Left forelimb (tissue), 1 donor: ENCODE results near the gene SNX21.
"Not testable (repeated sequence)": the region's sequence is repeated elsewhere in the genome, so short reads cannot be mapped to it uniquely, and the experiment has no call there.

Source experiments
- DNase-seq: peaks from one replicate; pipeline ENCODE4 v3.0.0-alpha.2; 2018; ENCODE audit warnings: low spot score

The SNX21 gene

DNA sequence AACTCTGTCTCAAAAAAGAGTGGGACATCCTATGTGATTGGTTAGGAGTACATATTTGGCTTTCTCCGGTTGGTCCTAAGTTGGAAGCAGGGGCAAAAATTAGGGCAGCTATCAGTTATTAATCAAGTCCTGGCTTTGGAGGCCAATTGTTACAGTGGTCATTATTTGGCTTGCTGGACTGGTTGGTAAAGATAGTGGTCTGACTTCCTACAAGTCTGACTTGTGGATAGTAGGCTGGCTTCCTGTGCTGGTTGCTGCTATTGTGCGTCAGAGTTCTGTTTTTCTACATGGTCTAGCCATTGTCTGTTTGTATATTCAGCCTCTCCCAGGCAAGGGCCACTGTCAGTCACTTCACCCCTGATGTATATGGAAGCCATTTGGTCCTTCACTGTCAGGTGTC, 16.6 kb downstream of the SNX21 start:
- no peak for DNase-seq

DNA sequence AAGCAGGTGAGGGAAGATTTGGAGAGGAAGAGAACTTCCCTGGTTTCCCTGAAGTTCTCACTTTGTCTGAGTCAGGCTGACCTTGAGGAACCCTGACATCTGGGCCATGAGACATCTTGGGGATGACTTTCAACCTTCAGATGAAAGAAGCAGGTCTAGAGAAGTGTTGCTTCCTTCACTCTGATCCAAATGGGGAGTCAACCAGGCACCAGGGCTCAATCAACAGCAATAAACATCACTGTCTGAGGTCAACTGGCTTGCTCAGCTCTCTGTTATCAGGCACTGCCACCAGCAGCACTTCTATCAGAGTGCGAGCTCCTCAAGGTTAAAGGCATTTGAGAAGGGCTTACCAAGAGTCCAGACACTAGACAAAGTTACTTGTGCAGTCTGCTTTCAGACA, 17.3 kb downstream of the SNX21 start:
- DNase-seq, result no peak

DNA sequence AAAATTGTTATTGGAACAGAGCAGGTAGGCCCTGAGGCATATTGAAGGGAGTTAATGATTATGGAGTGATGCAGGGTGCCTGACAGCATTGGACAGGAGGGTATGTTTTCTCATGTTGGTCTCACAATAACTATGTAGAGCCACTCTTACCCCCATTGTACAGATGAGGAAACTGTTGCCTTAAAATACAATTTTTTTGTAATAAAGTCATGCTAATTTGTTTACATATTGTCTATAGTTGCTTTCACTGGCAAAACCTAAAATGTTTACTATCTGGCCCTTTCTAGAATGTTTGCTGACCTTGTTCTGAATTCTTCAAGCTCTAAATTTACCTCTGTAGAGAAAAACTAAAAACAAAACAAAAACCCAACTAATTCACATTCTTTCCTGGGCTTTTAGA, 17.9 kb downstream of the SNX21 start:
- DNase-seq, result no peak

DNA sequence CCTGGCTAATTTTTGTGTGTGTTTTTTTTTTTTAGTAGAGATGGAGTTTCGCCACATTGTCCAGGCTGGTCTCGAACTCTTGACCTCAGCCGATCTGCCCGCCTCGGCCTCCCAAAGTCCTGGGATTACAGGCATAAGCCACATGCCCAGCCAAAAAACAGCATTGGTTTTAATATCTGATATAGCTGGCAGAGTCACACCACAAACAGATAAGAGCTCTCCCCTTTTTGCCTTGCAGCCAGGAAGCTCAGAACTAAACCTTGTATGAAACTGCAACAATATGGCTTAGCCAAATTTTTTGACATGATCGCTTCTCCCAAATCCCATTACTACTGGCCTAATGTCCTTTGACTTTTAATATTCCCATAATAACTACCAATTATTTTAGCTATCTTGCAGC, 18.7 kb downstream of the SNX21 start:
- DNase-seq, result no peak

DNA sequence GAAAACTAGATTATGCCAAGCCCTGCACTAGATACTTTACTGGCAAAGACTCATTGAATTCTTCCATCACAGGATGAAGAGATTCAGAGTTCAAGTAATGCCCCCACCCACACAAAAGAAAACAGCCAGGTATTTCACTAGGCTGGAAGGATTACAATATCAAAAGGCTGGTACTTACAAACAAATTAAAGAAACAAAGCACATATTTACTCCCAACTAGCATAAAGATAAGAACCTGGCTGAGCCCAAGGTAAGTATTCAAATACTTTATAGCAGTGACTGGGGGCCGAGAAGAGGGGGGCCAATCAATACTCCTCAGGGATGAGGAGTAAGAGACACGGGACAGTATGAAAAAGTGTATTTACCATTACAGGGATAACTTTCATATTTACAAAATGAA, 19.9 kb downstream of the SNX21 start:
- no peak for DNase-seq

DNA sequence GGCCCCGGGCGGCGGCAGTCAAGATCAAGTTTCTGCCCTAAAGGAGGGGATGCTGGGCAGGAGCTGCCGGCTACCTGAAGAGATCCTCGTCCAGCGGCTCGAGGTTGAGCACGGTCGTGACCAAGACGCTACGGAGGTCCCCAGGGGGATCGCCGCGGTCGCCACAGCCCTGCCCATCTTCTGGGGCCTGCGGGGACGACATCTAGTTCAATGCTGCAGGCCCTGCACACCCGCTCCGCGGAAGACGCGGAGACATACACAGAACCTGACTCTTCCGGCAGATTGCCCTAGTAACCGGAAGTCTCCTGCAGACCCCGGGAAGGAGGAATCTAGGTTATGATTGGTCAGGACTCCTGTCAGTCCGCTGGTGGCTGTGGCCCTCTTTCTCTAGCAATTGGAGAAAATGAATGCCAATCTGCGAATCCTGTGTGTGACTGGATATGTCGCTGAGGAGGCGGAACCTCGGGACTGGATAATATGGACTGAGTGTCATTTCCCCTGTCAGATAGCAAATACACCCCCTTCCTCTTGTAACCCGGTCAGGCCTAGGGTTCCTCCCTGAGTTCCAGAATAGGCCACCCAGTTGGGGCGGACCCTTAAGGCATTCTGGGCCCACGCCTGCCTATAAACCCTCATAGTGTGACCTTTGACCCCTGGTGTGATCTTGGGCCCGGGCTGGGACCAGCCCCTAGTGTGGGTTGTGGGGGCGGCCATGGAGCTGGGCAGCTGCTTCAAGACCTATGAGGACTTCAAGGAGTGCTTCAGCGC, 23.7 kb downstream of the SNX21 start, which contains the start of the genes ACOT8 and ZSWIM3:
Gene ACOT8, minus strand, starts transcription at position 279 of the 768 bp plus-strand sequence. Its CDS starts 77 bp downstream, at position 202.
Gene ZSWIM3, plus strand, starts transcription at position 501 of the 768 bp plus-strand sequence. Its CDS starts 212 bp downstream, at position 713.
- DNase-seq, result peak; percentile 93

DNA sequence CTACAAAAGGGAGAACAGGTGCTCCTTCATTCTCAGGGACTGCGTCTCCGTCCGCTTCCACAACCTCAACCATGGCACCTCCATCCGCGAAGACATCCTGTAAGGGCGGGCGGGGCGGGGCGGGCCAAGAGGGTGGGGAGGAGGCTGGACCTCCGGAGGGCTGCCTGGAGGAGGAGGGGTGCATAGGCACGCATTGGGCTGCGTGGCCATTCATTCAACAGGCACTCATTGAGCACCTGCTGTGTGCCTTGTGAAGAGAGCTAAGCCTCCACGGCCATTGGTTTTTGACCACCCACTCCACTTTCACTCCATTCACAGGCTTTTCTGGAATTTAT, 24.2 kb downstream of the SNX21 start:
- DNase-seq, result no peak

DNA sequence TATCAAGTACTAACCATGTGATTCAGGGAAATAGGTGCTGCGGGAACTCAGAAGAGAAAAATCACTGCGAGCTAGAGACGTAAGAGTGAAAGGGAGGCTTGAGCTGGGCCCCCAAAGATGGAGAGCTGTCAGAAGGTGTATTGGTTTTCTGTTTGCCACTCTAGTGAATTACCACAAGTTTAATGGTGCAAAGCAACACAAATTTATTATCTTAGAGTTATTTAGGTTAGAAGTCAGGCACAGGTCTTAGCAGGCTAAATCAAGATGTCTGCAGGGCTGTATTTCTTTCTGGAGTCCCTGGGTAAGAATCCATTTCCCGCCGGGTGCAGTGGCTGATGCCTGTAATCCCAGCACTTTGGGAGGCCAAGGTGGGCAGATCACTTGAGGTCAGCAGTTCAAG, 26.3 kb downstream of the SNX21 start:
- no peak for DNase-seq

DNA sequence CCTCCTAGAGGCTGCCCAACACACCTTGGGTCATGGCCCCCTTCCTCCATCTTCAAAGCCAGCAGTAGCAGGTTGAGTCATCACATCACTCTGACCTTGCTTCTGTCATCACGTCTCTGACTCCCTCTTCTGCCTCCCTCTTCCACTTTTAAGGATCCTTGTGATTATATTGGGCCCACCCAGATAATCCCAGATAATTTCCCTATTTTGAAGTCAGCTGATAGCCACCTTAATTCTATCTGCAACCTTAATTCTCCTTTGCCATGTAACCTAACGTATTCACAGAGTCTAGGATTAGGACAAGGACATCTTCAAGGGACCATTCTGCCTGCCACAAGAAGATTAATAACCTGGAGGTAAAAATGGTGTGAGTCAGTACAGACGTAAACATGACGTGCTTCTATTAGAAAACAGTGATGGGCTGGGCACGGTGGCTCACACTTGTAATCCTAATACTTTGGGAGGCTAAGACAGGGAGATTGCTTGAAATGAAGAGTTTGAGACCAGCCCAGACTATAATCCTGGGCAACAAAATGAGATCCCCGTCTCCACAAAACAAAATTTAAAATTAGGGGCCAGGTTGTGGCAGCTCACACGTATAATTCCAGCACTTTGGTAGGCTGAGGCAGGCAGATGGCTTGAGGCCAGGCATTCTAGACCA, 27.1 kb downstream of the SNX21 start:
- DNase-seq, result no peak

DNA sequence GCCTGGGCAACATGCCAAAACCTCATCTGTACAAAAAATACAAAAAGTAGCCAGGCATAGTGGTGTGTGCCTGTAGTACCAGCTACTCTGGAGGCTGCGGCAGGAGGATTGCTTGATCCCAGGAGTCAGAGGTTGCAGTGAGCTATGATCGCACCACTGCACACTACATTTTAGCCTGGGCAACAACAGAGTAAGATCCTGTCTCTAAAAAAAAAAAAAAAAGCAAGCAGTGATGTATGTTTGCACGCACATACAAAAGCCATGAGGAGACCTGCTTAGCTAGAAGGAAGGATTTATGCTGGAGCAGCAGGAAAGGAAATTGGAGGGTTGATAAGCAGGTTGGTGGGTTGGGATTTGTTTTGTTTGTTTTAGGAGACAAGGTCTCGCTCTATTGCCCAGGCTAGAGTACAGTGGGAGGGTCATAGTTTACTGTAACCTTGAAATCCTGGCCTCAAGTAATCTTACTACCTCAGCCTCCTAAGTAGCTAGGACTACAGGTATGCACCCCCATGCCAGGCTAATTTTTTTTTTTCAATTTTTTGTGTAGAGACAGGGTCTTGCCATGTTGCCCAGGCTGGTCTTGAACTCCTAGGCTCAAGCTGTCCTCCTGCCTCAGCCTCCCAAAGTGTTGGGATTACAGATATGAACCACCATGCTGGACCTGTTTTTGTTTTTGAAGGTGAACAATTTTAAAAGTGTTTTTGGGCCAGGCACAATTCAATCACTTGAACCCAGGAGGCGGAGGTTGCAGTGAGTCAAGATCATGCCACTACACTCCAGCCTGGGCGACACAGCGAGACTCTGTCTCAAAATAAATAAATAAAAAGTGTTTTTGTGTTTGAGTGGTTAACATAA, 27.8 kb downstream of the SNX21 start:
- no peak for DNase-seq

DNA sequence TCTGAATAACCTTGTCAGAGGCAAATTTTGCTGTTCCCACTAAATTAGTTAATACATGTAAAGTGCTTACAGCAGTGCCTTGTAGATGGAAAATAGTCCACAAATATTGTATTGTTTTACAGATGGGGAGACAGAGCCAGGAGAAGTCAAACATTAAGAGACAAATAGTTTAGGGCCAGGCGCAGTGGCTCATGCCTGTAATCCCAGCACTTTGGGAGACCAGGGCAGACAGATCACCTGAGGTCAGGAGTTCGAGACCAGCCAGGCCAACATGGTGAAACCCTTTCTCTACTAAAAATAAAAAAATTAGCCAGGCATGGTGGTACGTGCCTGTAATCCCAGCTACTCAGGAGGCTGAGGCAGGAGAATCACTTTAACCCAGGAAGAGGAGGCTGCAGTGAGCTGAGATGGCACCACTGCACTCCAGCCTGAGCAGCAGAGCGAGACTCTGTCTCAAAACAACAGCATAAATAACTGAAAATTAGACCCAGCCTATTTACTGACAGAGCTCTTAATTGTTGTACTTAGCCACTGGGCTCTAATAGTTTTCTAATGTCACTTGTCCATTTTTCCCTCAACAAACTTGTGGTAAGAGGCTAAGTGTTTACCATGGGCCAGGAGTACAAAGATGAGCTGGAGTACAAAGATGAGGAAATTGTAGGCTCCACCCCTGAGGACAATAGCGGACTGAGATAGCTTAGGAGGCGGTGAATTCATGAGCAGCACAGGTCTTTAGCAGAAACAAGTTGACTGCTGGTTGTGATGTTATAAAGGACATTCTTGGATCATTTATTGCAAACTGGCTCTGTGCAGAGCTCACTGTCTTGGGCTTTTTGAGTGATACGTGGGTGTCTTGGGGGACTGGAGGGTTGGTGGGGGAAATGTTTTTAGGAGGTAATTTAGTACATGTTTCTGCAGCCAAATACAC, 30.2 kb downstream of the SNX21 start:
- DNase-seq, result no peak

DNA sequence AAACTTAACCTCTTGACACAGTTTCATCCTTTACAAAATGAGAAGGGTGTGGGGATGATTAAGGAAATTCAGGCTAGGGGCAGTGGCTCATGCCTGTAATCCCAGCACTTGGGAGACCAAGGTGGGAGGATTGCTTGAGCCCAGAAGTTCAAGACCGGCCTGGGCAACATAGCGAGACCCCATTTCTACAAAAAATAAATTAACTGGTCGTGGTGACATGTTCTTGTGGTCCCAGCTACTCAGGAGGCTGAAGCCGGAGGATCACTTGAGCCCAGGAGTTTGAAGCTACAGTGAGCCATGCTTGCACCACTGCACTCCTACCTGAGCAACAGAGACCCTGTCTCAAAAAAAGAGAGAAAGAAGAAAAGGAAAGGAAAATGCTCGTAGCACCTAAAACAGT, 32.9 kb downstream of the SNX21 start:
- DNase-seq, result no peak

DNA sequence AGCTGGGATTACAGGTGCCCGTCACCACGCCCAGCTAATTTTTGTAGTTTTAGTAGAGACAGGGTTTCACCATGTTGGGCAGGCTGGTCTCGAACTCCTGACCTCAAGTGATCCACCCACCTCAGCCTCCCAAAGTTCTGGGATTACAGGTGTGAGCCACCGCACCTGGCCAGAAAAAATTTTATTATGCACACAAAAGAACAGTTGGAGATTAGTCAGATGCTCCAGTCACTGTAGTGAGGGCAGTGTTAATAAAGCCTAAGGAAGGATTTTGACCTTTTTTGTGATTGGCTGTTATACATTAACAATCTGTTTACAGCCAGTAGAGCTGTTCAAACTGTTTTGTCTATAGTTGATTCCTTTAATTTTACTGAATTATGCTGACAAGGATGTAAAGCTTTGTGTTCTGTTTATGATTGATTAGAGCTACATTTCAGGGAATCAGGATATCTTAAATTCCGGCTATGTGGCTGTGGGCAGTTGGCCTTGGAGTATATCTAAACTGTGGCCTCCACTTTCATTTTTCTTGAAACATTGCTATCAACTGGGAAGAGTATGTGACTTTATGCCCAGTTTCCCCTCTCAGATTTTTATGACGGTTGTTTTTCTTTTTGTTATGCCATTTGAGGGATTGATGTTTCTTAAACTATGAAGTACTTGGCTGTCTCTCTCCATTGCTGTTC, 33.7 kb downstream of the SNX21 start:
- no peak for DNase-seq

DNA sequence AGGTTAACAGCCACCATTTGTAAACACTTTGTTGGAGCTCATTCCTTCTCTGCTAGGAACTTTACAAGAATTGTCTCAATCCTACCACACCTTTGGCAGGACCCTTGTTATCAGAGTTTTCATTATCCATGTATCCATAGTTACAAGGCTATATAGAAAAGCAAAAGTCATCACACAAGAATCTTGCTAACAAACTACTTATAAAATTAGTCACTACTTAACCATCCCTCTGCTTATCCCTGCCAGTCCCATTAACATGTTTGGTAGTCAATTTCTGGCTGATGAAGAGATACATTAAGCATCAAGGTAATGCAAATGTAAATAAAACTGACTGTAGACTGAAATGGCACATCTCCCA, 34.2 kb downstream of the SNX21 start:
- no peak for DNase-seq

DNA sequence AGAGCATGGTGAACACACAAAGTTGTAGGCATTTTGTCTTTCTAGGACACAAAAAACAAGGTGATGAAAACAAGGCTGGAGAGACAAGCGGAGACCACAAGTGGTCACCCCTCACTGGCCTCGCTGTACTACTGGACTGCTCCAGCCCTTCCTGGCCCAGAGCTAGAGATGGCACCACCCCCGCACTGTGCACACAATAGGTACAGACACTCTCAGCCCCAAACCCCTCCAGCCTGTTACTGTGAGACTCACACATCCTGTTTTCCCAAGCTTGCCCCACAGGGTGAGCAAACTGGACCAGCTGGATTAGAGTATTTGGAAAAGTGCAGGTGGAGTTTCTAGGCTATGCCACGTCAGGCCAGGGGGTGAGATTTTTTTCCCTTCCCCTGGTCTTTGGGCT, 39.0 kb downstream of the SNX21 start:
- no peak for DNase-seq

DNA sequence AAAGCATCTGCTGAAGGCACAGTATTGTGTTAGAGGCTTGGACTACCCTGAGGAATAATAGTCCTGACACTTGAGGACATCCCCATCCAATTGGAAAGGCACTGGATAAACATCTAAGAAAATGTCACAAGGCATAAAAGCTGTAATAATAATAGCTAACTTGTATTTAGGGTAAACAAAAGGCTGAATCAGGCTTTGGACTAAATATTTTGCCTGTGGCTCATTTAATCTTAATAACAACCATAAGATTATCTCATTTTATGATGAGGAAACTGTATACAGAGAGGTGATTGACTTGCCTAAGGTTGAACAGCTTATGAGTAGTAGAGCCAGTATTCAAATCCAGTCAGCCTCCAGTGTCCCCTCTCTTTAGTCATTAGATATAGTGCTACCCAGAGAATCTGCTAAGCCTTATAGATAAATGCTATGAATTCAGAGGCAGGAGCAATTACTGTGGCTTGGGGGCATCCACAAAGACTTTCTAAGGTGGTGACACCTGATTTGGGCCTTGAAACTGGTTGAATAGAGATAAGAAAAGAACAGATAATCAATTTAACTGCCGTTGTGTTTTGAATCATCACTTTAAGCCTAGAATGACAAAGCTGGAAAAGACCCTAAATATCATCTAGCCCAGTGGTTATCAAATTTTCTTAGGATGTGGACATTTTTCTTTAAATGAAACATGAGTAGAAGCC, 40.0 kb downstream of the SNX21 start:
- DNase-seq, result no peak

DNA sequence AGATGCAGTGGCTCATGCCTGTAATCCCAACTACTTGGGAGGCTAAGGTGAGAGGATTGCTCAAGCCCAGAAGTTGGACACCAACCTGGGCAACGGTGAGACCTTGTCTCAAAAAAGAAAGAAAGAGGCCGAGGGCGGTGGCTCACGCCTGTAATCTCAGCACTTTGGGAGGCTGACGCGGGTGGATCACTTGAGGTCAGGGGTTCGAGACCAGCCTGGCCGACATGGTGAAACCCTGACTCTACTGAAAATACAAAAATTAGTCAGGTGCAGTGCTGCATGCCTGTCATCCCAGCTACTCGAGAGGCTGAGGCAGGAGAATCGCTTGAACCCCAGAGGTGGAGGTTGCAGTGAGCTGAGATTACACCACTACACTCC, 40.5 kb downstream of the SNX21 start:
- not testable (repeated sequence) for DNase-seq

DNA sequence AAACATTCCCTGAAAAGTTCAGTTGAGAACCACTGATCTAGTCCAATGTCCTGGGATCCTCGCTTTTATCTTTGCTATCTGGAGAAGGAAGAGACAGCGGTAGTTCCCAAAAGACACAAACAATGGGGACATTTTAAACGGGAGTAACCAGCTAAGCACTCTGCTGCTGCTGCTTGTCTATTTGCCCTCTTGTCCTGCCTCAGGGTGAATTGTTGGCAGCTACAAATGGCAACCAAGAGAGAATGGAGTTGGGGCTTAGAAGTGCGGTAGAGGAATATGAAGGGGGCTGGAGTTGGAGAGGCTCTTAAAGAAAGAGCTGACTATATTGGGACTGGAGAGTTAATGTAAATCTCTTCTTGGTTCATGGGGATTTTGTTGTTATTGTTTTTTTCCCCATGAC, 41.0 kb downstream of the SNX21 start:
- no peak for DNase-seq

DNA sequence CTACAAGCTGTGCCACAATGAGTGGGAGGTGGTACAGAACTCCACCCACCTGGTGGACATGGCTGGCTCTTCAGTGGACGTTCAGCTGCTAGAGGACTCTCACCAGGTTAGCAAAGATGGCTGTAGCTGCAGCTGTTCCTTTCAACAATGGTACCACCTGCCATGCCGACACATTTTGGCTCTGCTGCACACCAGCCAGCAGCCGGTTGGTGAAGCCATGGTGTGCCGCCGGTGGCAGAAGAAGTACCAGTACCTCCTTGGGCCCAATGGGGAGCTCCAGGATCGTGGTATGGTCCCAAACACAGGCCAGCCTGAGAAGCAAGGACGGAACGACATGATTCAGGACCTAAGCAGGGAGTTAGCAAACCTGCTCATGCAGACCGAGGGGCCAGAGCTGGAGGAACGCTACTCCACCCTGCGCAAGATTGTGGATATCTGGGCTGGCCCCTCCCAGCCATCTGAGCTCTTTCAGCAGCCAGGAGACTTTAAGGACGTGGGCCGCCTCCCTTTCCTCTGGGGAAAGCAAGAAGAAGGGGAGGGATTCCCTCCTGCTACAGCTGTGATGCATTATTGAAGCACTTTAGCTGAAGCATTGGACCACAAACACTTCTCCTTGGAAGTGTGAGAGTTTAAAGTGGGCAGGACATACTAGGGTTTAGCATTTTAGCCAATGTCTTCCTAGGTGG, 44.6 kb downstream of the SNX21 start:
- DNase-seq, result no peak
